GM23338 (cell line): ENCODE data around the gene AOPEP. TPM values are rescaled to one million over a fixed set of nuclear protein-coding genes. Genes with fewer than 3 reads are reported as not detected.

Experiments used
- ATAC-seq: fragments of 200-7000 bp; cut with Tn5 transposase; 3 replicates; pipeline ENCODE4 v1.9.1; 2020
- DNase-seq: peaks from one replicate; pipeline ENCODE4 v3.0.0-alpha.2; 2015; ENCODE audit warnings: low spot score
- H2AFZ ChIP-seq: fragments of 200-600 bp; sonication (generic); 2 replicates; pipeline ENCODE4 v1.8.0; 2016; ENCODE audit warnings: antibody characterized with exemption, mild to moderate bottlenecking, moderate library complexity
- H3F3A ChIP-seq: fragments of 200-600 bp; sonication (generic); replicated peaks from 2 replicates; pipeline ENCODE4 v1.8.0; 2017; ENCODE audit warnings: antibody characterized with exemption, mixed run types, low read depth
- H3K27ac ChIP-seq: fragments of 200-600 bp; sonication (generic); 2 replicates; pipeline ENCODE4 v1.6.1; 2016; ENCODE audit warnings: low read depth
- H3K27me3 ChIP-seq: fragments of 200-600 bp; sonication (generic); 2 replicates; pipeline ENCODE4 v1.8.0; 2016; ENCODE audit warnings: mild to moderate bottlenecking, mixed run types, moderate library complexity; ENCODE audit not compliant: insufficient read depth
- H3K36me3 ChIP-seq: fragments of 200-600 bp; sonication (generic); 2 replicates; pipeline ENCODE4 v1.8.0; 2016; ENCODE audit warnings: mild to moderate bottlenecking; ENCODE audit not compliant: insufficient read depth
- H3K4me1 ChIP-seq: fragments of 200-600 bp; sonication (generic); 2 replicates; pipeline ENCODE4 v1.8.0; 2016; ENCODE audit warnings: mild to moderate bottlenecking, moderate library complexity; ENCODE audit not compliant: insufficient read depth
- H3K4me2 ChIP-seq: fragments of 200-600 bp; sonication (generic); 2 replicates; pipeline ENCODE4 v1.7.1; 2017; ENCODE audit warnings: mixed run types
- H3K4me3 ChIP-seq: fragments of 200-600 bp; sonication (generic); 2 replicates; pipeline ENCODE4 v1.6.1; 2016; ENCODE audit warnings: mixed run types
- H3K79me2 ChIP-seq: fragments of 200-600 bp; sonication (generic); replicated peaks from 2 replicates; pipeline ENCODE4 v1.8.0; 2017; ENCODE audit warnings: mild to moderate bottlenecking; ENCODE audit not compliant: insufficient read depth
- H3K9me2 ChIP-seq: fragments of 200-600 bp; sonication (generic); 2 replicates; pipeline ENCODE4 v1.8.0; 2017; ENCODE audit not compliant: insufficient read depth
- H4K20me1 ChIP-seq: fragments of 200-600 bp; sonication (generic); replicated peaks from 2 replicates; pipeline ENCODE4 v1.8.0; 2017; ENCODE audit warnings: mild to moderate bottlenecking; ENCODE audit not compliant: insufficient read depth
- H3K27ac Mint-ChIP-seq: 2 replicates; pipeline ENCODE4 v1.8.0; 2020; ENCODE audit warnings: inconsistent platforms, mild to moderate bottlenecking, moderate library complexity, mixed read lengths
- H3K27me3 Mint-ChIP-seq: 3 replicates; pipeline ENCODE4 v1.8.0; 2022; ENCODE audit warnings: low read depth, mild to moderate bottlenecking, moderate library complexity, mixed read lengths, inconsistent platforms; ENCODE audit not compliant: insufficient read depth, poor library complexity
- H3K36me3 Mint-ChIP-seq: 3 replicates; pipeline ENCODE4 v1.8.0; 2021; ENCODE audit warnings: low read depth, mild to moderate bottlenecking, inconsistent platforms, moderate library complexity, mixed read lengths
- H3K4me1 Mint-ChIP-seq: 3 replicates; pipeline ENCODE4 v1.8.0; 2020; ENCODE audit warnings: mild to moderate bottlenecking, inconsistent platforms, mixed read lengths
- H3K4me3 Mint-ChIP-seq: 3 replicates; pipeline ENCODE4 v1.8.0; 2021; ENCODE audit warnings: moderate library complexity, mild to moderate bottlenecking, inconsistent platforms, mixed read lengths
- H3K9me3 Mint-ChIP-seq: 3 replicates; pipeline ENCODE4 v1.8.0; 2020; ENCODE audit warnings: moderate library complexity, mild to moderate bottlenecking, inconsistent platforms, mixed read lengths
- CREB1 ChIP-seq: fragments of 250-450 bp; sonication (Bioruptor Pico); IDR thresholded peaks from 2 replicates; pipeline ENCODE4 v1.5.0; 2020; ENCODE audit warnings: low read depth, mild to moderate bottlenecking, moderate library complexity
- CTCF ChIP-seq, 2 experiments: fragments of 200-600 bp in 1 of 2; sonication (generic) in 1 of 2; conservative IDR thresholded peaks; 2 replicates each; pipeline versions ENCODE4 v1.5.1 to v1.6.1; 2016 to 2017; ENCODE audit warnings: antibody characterized with exemption in 2 of 2, low read depth in 2 of 2, mild to moderate bottlenecking in 2 of 2, moderate library complexity in 1 of 2
- ETS1 ChIP-seq: IDR thresholded peaks from 2 replicates; pipeline ENCODE4 v1.6.1; 2016; ENCODE audit warnings: antibody characterized with exemption
- EZH2 ChIP-seq: fragments of 200-600 bp; sonication (generic); IDR thresholded peaks from one replicate; pipeline ENCODE4 v1.8.0; 2017; ENCODE audit warnings: antibody characterized with exemption, mild to moderate bottlenecking, low read depth; ENCODE audit not compliant: unreplicated experiment
- EZH2phosphoT487 ChIP-seq: fragments of 200-600 bp; sonication (generic); IDR thresholded peaks from one replicate; pipeline ENCODE4 v1.8.1; 2018; ENCODE audit warnings: antibody characterized with exemption; ENCODE audit not compliant: unreplicated experiment
- JUNB ChIP-seq: IDR thresholded peaks from one replicate; pipeline ENCODE4 v1.6.1; 2016; ENCODE audit warnings: antibody characterized with exemption; ENCODE audit not compliant: unreplicated experiment
- POLR2AphosphoS5 ChIP-seq: IDR thresholded peaks from 2 replicates; pipeline ENCODE4 v1.6.1; 2016; ENCODE audit warnings: antibody characterized with exemption, low read depth
- STAT1 ChIP-seq: IDR thresholded peaks from one replicate; pipeline ENCODE4 v1.6.1; 2016; ENCODE audit warnings: antibody characterized with exemption; ENCODE audit not compliant: unreplicated experiment
- ZNF331 ChIP-seq: fragments of 250-450 bp; sonication (Bioruptor Pico); IDR thresholded peaks from 2 replicates; pipeline ENCODE4 v1.5.0; 2020; ENCODE audit warnings: low read depth, mild to moderate bottlenecking, moderate library complexity
- polyA plus RNA-seq: library from polyadenylated mRNA; unstranded; fragments of >200 nt; fragmentation: Nextera tagmentation; extraction: Ambion mirVana; gene quantifications from 2 replicates; pipeline ENCODE4 v1.2.1, GENCODE V29; 2016
- total RNA-seq: library from RNA; depleted of rRNA; stranded (reverse); fragments of >200 nt; shearing (Covaris generic); gene quantifications from 2 replicates; pipeline ENCODE4 v1.2.3, GENCODE V29; 2014
- TF ChIP-seq, protein P1 (sequence below): IDR thresholded peaks from one replicate; pipeline ENCODE4 v1.6.1; 2018; ENCODE audit warnings: antibody characterized with exemption; ENCODE audit not compliant: unreplicated experiment

The AOPEP gene
- total and polyA plus RNA-seq, 2 experiments from 2014 or later: 7.0 to 16.5 TPM

DNA sequence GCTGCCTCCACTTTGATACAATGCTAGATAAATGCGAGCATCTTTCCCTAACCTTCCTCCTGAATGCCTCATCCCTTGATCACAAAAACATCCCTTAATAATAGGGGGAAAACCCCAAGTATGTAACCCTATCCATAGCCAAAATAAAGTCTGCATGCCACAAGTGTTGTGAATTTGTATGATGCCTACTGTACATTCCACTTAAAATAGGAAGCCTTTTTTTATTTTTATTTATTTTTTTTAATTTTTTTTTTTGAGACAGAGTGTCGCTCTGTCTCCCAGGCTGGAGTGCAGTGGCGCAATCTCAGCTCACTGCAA lies 207.0 kb downstream of the AOPEP start:
- no peak for DNase-seq

DNA sequence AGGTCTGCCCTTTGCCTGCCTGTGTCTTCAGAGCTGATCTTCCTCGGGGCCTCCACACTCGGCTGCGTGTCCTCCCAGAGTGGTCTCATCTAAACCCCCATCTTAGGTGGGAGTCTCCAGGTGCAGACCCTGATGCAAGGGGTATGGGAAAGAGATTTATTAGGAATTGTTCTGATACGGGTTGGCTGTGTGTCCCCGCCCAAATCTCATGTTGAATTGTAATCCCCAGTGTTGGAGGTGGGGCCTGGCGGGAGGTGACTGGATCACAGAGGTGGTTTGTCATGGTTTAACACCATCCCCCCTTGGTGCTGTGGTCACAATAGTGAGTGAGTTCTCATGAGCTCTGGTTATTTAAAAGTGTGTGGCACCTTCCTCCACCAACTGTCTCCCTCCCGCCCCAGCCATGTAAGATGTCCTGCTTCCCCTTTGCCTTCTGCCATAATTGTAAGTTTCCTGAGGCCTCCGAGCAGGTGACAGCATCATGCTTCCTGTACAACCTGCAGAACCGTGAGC lies 208.4 kb downstream of the AOPEP start:
- TF ChIP-seq CREB1 (CRISPR knock-in tag) (no peak), CTCF (conservative IDR thresholded peaks at IDR 0.05; ENCODE audit: low read depth in 2 of 2) (no peak), STAT1 (no peak), JUNB (no peak), ZNF331 (CRISPR knock-in tag) (no peak), EZH2 (no peak), EZH2phosphoT487 (no peak), POLR2AphosphoS5 (no peak)
- TF ChIP-seq, protein P1, sequence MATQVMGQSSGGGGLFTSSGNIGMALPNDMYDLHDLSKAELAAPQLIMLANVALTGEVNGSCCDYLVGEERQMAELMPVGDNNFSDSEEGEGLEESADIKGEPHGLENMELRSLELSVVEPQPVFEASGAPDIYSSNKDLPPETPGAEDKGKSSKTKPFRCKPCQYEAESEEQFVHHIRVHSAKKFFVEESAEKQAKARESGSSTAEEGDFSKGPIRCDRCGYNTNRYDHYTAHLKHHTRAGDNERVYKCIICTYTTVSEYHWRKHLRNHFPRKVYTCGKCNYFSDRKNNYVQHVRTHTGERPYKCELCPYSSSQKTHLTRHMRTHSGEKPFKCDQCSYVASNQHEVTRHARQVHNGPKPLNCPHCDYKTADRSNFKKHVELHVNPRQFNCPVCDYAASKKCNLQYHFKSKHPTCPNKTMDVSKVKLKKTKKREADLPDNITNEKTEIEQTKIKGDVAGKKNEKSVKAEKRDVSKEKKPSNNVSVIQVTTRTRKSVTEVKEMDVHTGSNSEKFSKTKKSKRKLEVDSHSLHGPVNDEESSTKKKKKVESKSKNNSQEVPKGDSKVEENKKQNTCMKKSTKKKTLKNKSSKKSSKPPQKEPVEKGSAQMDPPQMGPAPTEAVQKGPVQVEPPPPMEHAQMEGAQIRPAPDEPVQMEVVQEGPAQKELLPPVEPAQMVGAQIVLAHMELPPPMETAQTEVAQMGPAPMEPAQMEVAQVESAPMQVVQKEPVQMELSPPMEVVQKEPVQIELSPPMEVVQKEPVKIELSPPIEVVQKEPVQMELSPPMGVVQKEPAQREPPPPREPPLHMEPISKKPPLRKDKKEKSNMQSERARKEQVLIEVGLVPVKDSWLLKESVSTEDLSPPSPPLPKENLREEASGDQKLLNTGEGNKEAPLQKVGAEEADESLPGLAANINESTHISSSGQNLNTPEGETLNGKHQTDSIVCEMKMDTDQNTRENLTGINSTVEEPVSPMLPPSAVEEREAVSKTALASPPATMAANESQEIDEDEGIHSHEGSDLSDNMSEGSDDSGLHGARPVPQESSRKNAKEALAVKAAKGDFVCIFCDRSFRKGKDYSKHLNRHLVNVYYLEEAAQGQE: no peak
- Histone ChIP-seq H3K4me3 (no peak overlapping the region), H3K4me2 (no peak overlapping the region), H3K27me3 (no peaks in the 10 kb centered on the region), H3K27ac (no peak overlapping the region), H3K36me3 (no peaks in the 10 kb centered on the region), H3K79me2 (no peaks in the 10 kb centered on the region), H3K4me1 (peaks cover 6% of the 10 kb centered on the region), H3K9me2 (0 out of 2 replicates have a peak, but pooled peaks cover 6% of the 10 kb centered on the region), H3F3A (no peaks in the 10 kb centered on the region), H4K20me1 (no peaks in the 10 kb centered on the region), H2AFZ (no peak overlapping the region)
- H3K27ac Mint-ChIP-seq: no peak overlapping the region
- no peaks in the 10 kb centered on the region; the same call in 2 of the 3 replicates for H3K9me3 Mint-ChIP-seq
- DNase-seq (no peak), ATAC-seq (no peak)
- no peak overlapping the region for H3K4me3 Mint-ChIP-seq
- H3K4me1 Mint-ChIP-seq: peaks cover 25% of the 10 kb centered on the region
- H3K36me3 Mint-ChIP-seq: no peaks in the 10 kb centered on the region; the same call in 2 of the 3 replicates
- H3K27me3 Mint-ChIP-seq: peaks cover 9% of the 10 kb centered on the region

More for the DNA sequence above, 207.0 kb downstream of the AOPEP start:
- Histone ChIP-seq H2AFZ (no peak overlapping the region), H3K4me1 (peaks cover 6% of the 10 kb centered on the region), H3K4me3 (no peak overlapping the region), H3K4me2 (no peak overlapping the region), H3K36me3 (no peaks in the 10 kb centered on the region), H3K79me2 (no peaks in the 10 kb centered on the region), H3K9me2 (0 out of 2 replicates have a peak, but pooled peaks cover 2% of the 10 kb centered on the region), H3K27me3 (no peaks in the 10 kb centered on the region), H4K20me1 (no peaks in the 10 kb centered on the region), H3F3A (no peaks in the 10 kb centered on the region), H3K27ac (no peak overlapping the region)
- H3K36me3 Mint-ChIP-seq: no peaks in the 10 kb centered on the region; the same call in 2 of the 3 replicates
- H3K27me3 Mint-ChIP-seq: peaks cover 9% of the 10 kb centered on the region
- H3K4me1 Mint-ChIP-seq: peaks cover 25% of the 10 kb centered on the region
- H3K9me3 Mint-ChIP-seq: no peaks in the 10 kb centered on the region; the same call in 2 of the 3 replicates
- TF ChIP-seq STAT1 (no peak), CTCF (conservative IDR thresholded peaks at IDR 0.05; ENCODE audit: low read depth in 2 of 2) (no peak), ETS1 (no peak), POLR2AphosphoS5 (no peak)
- H3K4me3 Mint-ChIP-seq: no peak overlapping the region
- ATAC-seq: no peak
- H3K27ac Mint-ChIP-seq: no peak overlapping the region
